ENCODE measurements around the gene ZNF337.

DNA sequence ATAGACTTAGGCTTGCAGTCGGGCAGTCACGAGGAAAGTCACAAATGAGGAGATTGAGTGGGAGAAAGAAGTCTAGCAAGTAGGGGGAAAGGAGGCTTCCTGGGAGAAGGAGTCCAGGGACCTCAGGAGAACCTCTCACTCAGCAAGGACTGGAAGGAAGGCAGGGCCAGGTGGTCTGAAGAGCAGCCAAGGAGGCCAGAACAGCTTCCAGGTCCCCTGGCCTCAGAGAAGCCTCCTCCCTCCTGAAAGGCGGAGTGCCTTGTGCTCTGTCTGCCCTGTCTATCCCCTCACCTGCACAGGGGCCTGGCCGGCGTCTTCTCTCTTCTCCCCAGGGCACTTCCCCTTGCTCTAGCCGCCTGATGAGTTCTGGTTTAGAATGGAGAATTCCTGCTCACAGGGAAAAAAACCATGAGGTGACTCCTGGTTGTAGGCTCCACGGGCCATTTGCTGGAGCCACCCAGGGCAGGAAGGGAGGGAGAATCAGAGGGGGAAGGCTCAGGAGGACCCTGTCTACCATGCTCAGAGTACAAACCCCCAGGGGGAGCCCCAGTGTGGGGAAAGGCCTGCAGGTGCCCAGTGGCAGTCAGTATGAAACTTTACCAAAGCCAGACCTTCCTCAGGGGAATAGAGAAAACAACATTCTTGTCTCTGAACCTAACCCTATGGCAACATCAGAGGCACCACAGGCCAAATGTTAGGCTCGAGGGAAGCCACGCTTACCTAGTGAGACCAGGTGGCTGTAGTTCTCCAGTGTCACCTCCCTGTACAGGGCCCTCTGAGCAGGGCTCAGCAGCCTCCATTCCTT, 11.2 kb downstream of the ZNF337 start:
- no peak for TF ChIP-seq POLR2A (IDR thresholded peaks at IDR 0.05)
- TF ChIP-seq, protein P1, sequence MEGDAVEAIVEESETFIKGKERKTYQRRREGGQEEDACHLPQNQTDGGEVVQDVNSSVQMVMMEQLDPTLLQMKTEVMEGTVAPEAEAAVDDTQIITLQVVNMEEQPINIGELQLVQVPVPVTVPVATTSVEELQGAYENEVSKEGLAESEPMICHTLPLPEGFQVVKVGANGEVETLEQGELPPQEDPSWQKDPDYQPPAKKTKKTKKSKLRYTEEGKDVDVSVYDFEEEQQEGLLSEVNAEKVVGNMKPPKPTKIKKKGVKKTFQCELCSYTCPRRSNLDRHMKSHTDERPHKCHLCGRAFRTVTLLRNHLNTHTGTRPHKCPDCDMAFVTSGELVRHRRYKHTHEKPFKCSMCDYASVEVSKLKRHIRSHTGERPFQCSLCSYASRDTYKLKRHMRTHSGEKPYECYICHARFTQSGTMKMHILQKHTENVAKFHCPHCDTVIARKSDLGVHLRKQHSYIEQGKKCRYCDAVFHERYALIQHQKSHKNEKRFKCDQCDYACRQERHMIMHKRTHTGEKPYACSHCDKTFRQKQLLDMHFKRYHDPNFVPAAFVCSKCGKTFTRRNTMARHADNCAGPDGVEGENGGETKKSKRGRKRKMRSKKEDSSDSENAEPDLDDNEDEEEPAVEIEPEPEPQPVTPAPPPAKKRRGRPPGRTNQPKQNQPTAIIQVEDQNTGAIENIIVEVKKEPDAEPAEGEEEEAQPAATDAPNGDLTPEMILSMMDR (IDR thresholded peaks at IDR 0.05) = no peak
